Transverse colon (tissue), 3 donors: ENCODE measurements around the gene DBH.

Experiments
- CTCF ChIP-seq, 5 experiments: fragments of 200-600 bp in 3 of 5; fragments of 450-650 bp in 2 of 5; sonication (generic) in 3 of 5; IDR thresholded peaks; 1 replicate in 2 of 5; 2 replicates in 3 of 5; pipeline ENCODE4 v1.5.1; 2016 to 2017; ENCODE audit warnings: antibody characterized with exemption in 5 of 5, inconsistent platforms in 3 of 5, mild to moderate bottlenecking in 2 of 5, moderate library complexity in 1 of 5
- POLR2A ChIP-seq: fragments of 450-650 bp; IDR thresholded peaks from one replicate; pipeline ENCODE4 v1.6.1; 2016; ENCODE audit warnings: antibody characterized with exemption, mild to moderate bottlenecking, moderate library complexity

GRCh38 chr9:133665535-133665934, 29.4 kb downstream of the DBH start:
- TF ChIP-seq POLR2A: no peak
- no peak for TF ChIP-seq CTCF (IDR thresholded peaks at IDR 0.05)
